ENCODE results near the gene ARMCX1.

The ARMCX1 gene

GRCh38 chrX:101602077-101602476 lies 51.7 kb downstream of the ARMCX1 start:
- Histone ChIP-seq H3K4me1 (ENCODE audit: insufficient read depth, low read length) (no peaks in the 10 kb centered on the region), H3K27ac (ENCODE audit: low read depth, low read length) (no peak overlapping the region), H3K36me3 (ENCODE audit: insufficient read depth, low read length) (no peaks in the 10 kb centered on the region), H3K27me3 (ENCODE audit: control insufficient read depth in 1 of 2, insufficient read depth in 2 of 2, low read length in 2 of 2) (no peaks in the 10 kb centered on the region), H3K9me3 (ENCODE audit: low read length) (no peaks in the 10 kb centered on the region), H3K9ac (ENCODE audit: low read length) (no peak overlapping the region), H3K4me3 (ENCODE audit: low read depth in 1 of 2, low read length in 2 of 2) (no peak overlapping the region)
